Heart left ventricle (tissue), 16 donors: ENCODE data around the gene PINK1. TPM values are rescaled to one million over a fixed set of nuclear protein-coding genes. Genes with fewer than 3 reads are reported as not detected.

Experiments
- ATAC-seq, 4 donors: fragments of 200-7000 bp; cut with Tn5 transposase; one replicate each; pipeline ENCODE4 v1.9.1; 2020 to 2022; ENCODE audit warnings: moderate library complexity in 4 of 4, mild to moderate bottlenecking in 3 of 4, moderate number of reproducible peaks in 1 of 4
- DNase-seq, 5 donors: peaks; one replicate each; pipeline ENCODE4 v3.0.0-alpha.2; 2020
- H3K27ac ChIP-seq, 12 donors: fragments of 200-600 bp; sonication (generic) in 4 of 12; one replicate each; pipeline versions ENCODE4 v1.5.0 to v1.8.0; 2016 to 2022; ENCODE audit warnings: mild to moderate bottlenecking in 2 of 12
- H3K27me3 ChIP-seq, 9 donors: fragments of 200-600 bp; sonication (generic) in 2 of 9; one replicate each; pipeline versions ENCODE4 v1.5.1 to v1.8.0; 2016 to 2022; ENCODE audit warnings: mild to moderate bottlenecking in 3 of 9
- H3K36me3 ChIP-seq, 9 donors: fragments of 200-600 bp; sonication (generic) in 2 of 9; one replicate each; pipeline versions ENCODE4 v1.5.0 to v1.8.0; 2018 to 2022; ENCODE audit warnings: mild to moderate bottlenecking in 2 of 9
- H3K4me1 ChIP-seq, 12 donors: fragments of 200-600 bp; sonication (generic) in 4 of 12; one replicate each; pipeline versions ENCODE4 v1.5.0 to v1.8.0; 2016 to 2022; ENCODE audit warnings: mild to moderate bottlenecking in 3 of 12
- H3K4me3 ChIP-seq, 12 donors: fragments of 200-600 bp; sonication (generic) in 4 of 12; one replicate each; pipeline versions ENCODE4 v1.5.0 to v1.8.0; 2017 to 2022; ENCODE audit warnings: mild to moderate bottlenecking in 9 of 12, moderate library complexity in 4 of 12
- H3K9me3 ChIP-seq, 12 donors: fragments of 200-600 bp; sonication (generic) in 4 of 12; one replicate each; pipeline versions ENCODE4 v1.5.0 to v1.8.0; 2016 to 2022; ENCODE audit warnings: mild to moderate bottlenecking in 1 of 12
- POLR2A ChIP-seq, 2 donors: fragments of 450-650 bp; IDR thresholded peaks; one replicate each; pipeline ENCODE4 v1.6.1; 2017; ENCODE audit warnings: antibody characterized with exemption in 2 of 2, mild to moderate bottlenecking in 2 of 2, moderate library complexity in 2 of 2
- WGBS, 4 donors: extraction: QIAGEN DNeasy Blood & Tissue Kit in 2 of 4; methylation state at CpG; one replicate each; pipeline versions ENCODE4 v1.1.5 to v1.1.7; 2013 to 2018; 5-methylcytosine and 5-hydroxymethylcytosine counted together
- intact Hi-C, 10 donors: fragments of 100-400 bp; cut with DNase I; formaldehyde crosslinking; loops; one replicate each; pipeline versions ENCODE4 v1.11.1 to v1.14.2; 2022
- polyA plus RNA-seq, 2 donors: library from polyadenylated mRNA; stranded (reverse); fragments of 200-250 nt; gene quantifications; one replicate each; pipeline ENCODE4 v1.2.3, GENCODE V29; 2013
- total RNA-seq, 9 donors: library from RNA; depleted of rRNA in 2 of 9; stranded (reverse); fragments of >200 nt in 2 of 9; fragmentation: NEBNext Ultra II Directional in 3 of 9; extraction: Animal tissue kit (Norgen Biotek cat#: 25700) in 3 of 9; gene quantifications; one replicate each; pipeline versions ENCODE4 v1.1.0 to v1.2.4, GENCODE V29; 2016 to 2023
- TF ChIP-seq, protein P1 (sequence below), 12 donors: fragments of 200-600 bp; sonication (generic) in 4 of 12; IDR thresholded peaks; one replicate each; pipeline versions ENCODE4 v1.5.0 to v1.8.0; 2018 to 2022; ENCODE audit warnings: antibody characterized with exemption in 12 of 12, mild to moderate bottlenecking in 5 of 12
- donor health status: ischemic (EF 13 %, LVEDD 7.1; RV severe dilation, severe dysfunction).
- donor health status: healthy with polysubstance abuse.
- donor health status: DM: no; HTN: yes; CAD: no.
- donor health status: DM: no; HTN: no; CAD: no.
- donor health status: ischemic (EF 25% LVEDD 6.9; RV normal size, moderate dysfunction).
- donor health status: ischemic (EF 25% LVEDD 5.7; RV mildly dilated, moderate dysfunction).
- donor health status: healthy.
- donor health status: DM: yes; HTN: yes; CAD: no.
- donor health status: ischemic (EF 35%, LVEDD 5.7; RV mildly dilated, moderate dysfunction).
- donor health status: nonischemic (EF 11% LVEDD 7.7; RV severe dilation, severe dysfunction).
- donor health status: DM: yes; HTN: yes; CAD: no.
- donor health status: PGD.
- donor health status: ischemic (EF 29% LVEDD 5.4; RV normal size, mild dysfunction).
- donor health status: nonischemic (EF 23%, LVEDD 6.1; RV moderate dilation, normal function).

The PINK1 gene
- total and polyA plus RNA-seq, 11 donors: 147 to 418 (median 258) TPM

GRCh38 chr1:20693623-20694022, 60.4 kb downstream of the PINK1 start:
- Histone ChIP-seq H3K27ac (no peak overlapping the region), H3K9me3 (peaks cover 0 to 7% (median 0%) of the 10 kb centered on the region in 12 donors), H3K36me3 (no peaks in the 10 kb centered on the region), H3K27me3 (no peaks in the 10 kb centered on the region), H3K4me1 (peaks cover 0 to 17% (median 5%) of the 10 kb centered on the region in 12 donors), H3K4me3 (no peak overlapping the region)
- DNase-seq (peak in 2 of 5 donors; percentile 11 to 17), ATAC-seq (no peak)
- intact Hi-C loops: loop anchor here in 1 of 10 donors (10.0 kb wide), 2 partner anchors 291 to 671 kb away; no protein-coding TSS in a partner anchor
- WGBS, 4 donors: 72 to 88% (median 74%) methylated on average over 2 of the region's 2 CpGs
- TF ChIP-seq, protein P1, sequence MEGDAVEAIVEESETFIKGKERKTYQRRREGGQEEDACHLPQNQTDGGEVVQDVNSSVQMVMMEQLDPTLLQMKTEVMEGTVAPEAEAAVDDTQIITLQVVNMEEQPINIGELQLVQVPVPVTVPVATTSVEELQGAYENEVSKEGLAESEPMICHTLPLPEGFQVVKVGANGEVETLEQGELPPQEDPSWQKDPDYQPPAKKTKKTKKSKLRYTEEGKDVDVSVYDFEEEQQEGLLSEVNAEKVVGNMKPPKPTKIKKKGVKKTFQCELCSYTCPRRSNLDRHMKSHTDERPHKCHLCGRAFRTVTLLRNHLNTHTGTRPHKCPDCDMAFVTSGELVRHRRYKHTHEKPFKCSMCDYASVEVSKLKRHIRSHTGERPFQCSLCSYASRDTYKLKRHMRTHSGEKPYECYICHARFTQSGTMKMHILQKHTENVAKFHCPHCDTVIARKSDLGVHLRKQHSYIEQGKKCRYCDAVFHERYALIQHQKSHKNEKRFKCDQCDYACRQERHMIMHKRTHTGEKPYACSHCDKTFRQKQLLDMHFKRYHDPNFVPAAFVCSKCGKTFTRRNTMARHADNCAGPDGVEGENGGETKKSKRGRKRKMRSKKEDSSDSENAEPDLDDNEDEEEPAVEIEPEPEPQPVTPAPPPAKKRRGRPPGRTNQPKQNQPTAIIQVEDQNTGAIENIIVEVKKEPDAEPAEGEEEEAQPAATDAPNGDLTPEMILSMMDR (IDR thresholded peaks at IDR 0.05): no peak
- no peak for TF ChIP-seq POLR2A (IDR thresholded peaks at IDR 0.05)

GRCh38 chr1:20695515-20695914, 62.3 kb downstream of the PINK1 start:
- Histone ChIP-seq H3K36me3 (no peaks in the 10 kb centered on the region), H3K27ac (no peak overlapping the region), H3K4me3 (no peak overlapping the region), H3K27me3 (no peaks in the 10 kb centered on the region), H3K9me3 (peaks cover 0 to 7% (median 0%) of the 10 kb centered on the region in 12 donors), H3K4me1 (peaks cover 0 to 17% (median 5%) of the 10 kb centered on the region in 12 donors)
- intact Hi-C loops: loop anchor here in 7 of 10 donors (5.0 to 10.0 kb wide), 6 partner anchors 37 to 669 kb away; partner anchors contain the start of genes HP1BP3 (in 1 of the 7) and SH2D5 (in 1 of the 7)
- ATAC-seq (no peak), DNase-seq (no peak)
- 84 to 87% (median 86%) methylated on average over 10 of the region's 10 CpGs for WGBS, 4 donors
- TF ChIP-seq, protein P1 (IDR thresholded peaks at IDR 0.05): no peak
- no peak for TF ChIP-seq POLR2A (IDR thresholded peaks at IDR 0.05)

DNA sequence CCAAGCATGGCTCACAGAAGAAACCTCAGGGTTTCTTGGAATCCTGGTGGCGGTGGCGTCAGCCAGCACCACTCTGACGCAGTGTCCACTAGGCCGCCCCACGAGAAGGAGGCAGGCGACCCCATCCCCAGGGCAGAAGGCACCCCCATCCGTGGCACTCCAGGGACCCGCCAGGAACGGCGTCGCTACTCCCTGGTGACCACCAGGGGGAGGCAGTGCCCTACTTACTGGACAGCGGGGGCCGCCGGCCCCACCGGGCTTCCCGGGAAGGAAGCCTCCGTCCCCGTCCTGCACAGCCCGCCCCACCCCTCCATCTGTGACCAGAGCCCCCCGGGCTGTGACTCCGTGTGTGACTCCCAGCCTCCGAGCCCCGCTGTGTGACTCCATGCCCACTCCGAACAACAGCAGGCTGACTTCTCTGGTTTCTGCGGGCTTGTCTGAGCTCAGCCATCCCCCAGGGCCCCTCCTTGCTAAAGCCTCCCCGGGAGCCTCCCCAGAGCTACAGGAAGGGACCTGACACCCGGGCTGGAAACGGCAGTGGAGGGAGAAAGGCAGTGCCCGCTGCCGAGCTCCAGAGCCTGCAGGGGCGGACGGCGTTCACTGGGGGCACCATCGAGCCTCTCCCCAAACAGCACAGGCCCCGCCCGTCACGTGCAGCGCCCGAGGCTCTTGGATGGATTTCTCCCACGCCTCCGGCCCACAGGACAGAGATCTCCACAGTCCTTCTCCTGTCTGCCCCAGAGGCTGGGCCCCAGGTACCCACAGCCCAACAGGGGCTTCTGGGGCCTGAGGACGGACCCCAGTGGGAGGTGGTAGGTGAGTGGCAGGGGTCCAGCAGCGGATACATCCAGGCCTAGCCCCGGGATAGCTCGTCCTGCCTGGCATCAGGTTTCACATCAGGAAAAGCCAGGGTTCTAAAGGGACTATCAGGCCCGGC, 63.4 kb downstream of the PINK1 start:
- intact Hi-C loops: loop anchor here (1.0 to 10.0 kb wide), 9 partner anchors 36 to 668 kb away; partner anchors contain the start of genes HP1BP3 (in 1 of the 10) and SH2D5 (in 1 of the 10)
- Histone ChIP-seq H3K4me1 (peaks cover 0 to 17% (median 5%) of the 10 kb centered on the region in 12 donors), H3K36me3 (no peaks in the 10 kb centered on the region), H3K27me3 (no peaks in the 10 kb centered on the region), H3K9me3 (peaks cover 0 to 6% (median 0%) of the 10 kb centered on the region in 12 donors), H3K27ac (peak overlapping the region; percentile 31 to 88 (median 77)), H3K4me3 (peak overlapping the region; percentile 32 to 70 (median 62))
- ATAC-seq: peak; percentile 86 to 94 (median 93)
- 1 to 3% (median 2%) methylated on average over 29 to 46 of the region's 46 CpGs for WGBS, 4 donors
- peak; percentile 83 to 91 (median 88) for DNase-seq
- no peak for TF ChIP-seq POLR2A (IDR thresholded peaks at IDR 0.05)
- TF ChIP-seq, protein P1 (IDR thresholded peaks at IDR 0.05): peak; percentile 81 to 98 (median 91)

DNA sequence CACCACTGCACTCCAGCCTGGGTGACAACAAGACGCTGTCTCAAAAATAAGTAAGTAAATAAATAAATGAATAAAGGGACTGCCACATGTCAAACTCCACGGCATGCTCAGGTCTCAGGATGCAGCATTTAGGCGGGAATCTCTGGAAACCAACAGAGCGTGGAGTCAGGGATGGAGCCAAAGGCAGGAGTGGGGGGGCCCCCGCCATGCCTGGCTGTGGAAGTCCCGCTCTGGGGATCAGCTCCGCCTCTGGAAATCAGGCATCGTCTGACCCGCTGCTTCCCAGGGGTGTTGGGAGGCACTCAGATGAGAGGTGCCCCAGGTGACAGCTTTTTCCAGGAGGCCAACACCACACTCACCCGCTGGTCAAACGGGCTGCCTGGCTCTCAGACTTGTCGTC, 64.3 kb downstream of the PINK1 start:
- peak in 1 of 5 donors; percentile 36 for DNase-seq
- Histone ChIP-seq H3K27ac (peak overlapping the region in 3 of 12 donors; percentile 69 to 88 (median 80)), H3K4me3 (no peak overlapping the region), H3K9me3 (no peaks in the 10 kb centered on the region), H3K4me1 (peaks cover 0 to 17% (median 5%) of the 10 kb centered on the region in 12 donors), H3K36me3 (no peaks in the 10 kb centered on the region), H3K27me3 (no peaks in the 10 kb centered on the region)
- intact Hi-C loops: loop anchor here in 8 of 10 donors (2.0 to 10.0 kb wide), 8 partner anchors 35 to 667 kb away; partner anchors contain the start of genes HP1BP3 (in 1 of the 8) and SH2D5 (in 1 of the 8)
- no peak for TF ChIP-seq POLR2A (IDR thresholded peaks at IDR 0.05)
- TF ChIP-seq, protein P1 (IDR thresholded peaks at IDR 0.05): no peak
- no peak for ATAC-seq
- 76 to 88% (median 86%) methylated on average over 10 to 12 of the region's 12 CpGs for WGBS, 4 donors
